ENCODE results near the gene PPP1R3A. TPM values are rescaled to one million over a fixed set of nuclear protein-coding genes. Genes with fewer than 3 reads are reported as not detected.

The PPP1R3A gene
- total and polyA plus RNA-seq, 2 donors (not counting 1 experiment from before 2014, with no cell fraction given), result not detected

GRCh38 chr7:113907617-113908016 is 11.2 kb downstream of the PPP1R3A start:
- Histone ChIP-seq H2AFZ (ENCODE audit: insufficient read depth, low read depth, low read length, poor library complexity, severe bottlenecking) (no peak overlapping the region), H3K27me3 (replicated peaks in 1 of 4; ENCODE audit: control extremely low read depth in 1 of 4, control insufficient read depth in 3 of 4, insufficient read depth in 4 of 4, low read length in 3 of 4) (no peaks in the 10 kb centered on the region), H4K20me1 (ENCODE audit: control insufficient read depth, insufficient read depth, low read length, poor library complexity, severe bottlenecking) (no peaks in the 10 kb centered on the region), H3K4me1 (ENCODE audit: control insufficient read depth in 2 of 2, insufficient read depth in 2 of 2, low read length in 2 of 2) (no peaks in the 10 kb centered on the region), H3K79me2 (ENCODE audit: control insufficient read depth, insufficient read depth, low read length) (no peaks in the 10 kb centered on the region), H3K27ac (ENCODE audit: low read length in 2 of 2) (no peak overlapping the region), H3K9ac (ENCODE audit: low read length) (no peak overlapping the region), H3K4me2 (replicated peaks; ENCODE audit: low read depth, low read length, poor library complexity, severe bottlenecking) (no peak overlapping the region), H3K4me3 (ENCODE audit: control extremely low read depth in 1 of 5, extremely low read depth in 1 of 5, insufficient read depth in 1 of 5, low read depth in 2 of 5, low read length in 4 of 5) (no peak overlapping the region), H3K36me3 (replicated peaks in 1 of 2; ENCODE audit: control extremely low read depth in 1 of 2, control insufficient read depth in 1 of 2, extremely low read depth in 1 of 2, insufficient read depth in 2 of 2, low read length in 1 of 2) (no peaks in the 10 kb centered on the region), H3K9me3 (ENCODE audit: control extremely low read depth in 1 of 3, control insufficient read depth in 2 of 3, insufficient read depth in 1 of 3, low read length in 2 of 3) (no peaks in the 10 kb centered on the region)
- no peak for DNase-seq
- WGBS (ENCODE audit: insufficient coverage), result no CpG with 5 or more reads among the region's 3 CpGs
- ATAC-seq (ENCODE audit: low read depth), result no peak
- intact Hi-C loops (cut with micrococcal nuclease), result no loop called here
- Mint-ChIP-seq H3K4me3 (no peak overlapping the region), H3K9me3 (ENCODE audit: insufficient read depth) (no peaks in the 10 kb centered on the region), H3K27me3 (no peaks in the 10 kb centered on the region), H3K27ac (no peak overlapping the region), H3K4me1 (no peaks in the 10 kb centered on the region)
- TF ChIP-seq CTCF (IDR thresholded peaks at IDR 0.05), result no peak
- no peak for TF ChIP-seq EZH2 (IDR thresholded peaks at IDR 0.05; ENCODE audit: borderline replicate concordance, insufficient read depth, low read depth, low read length, poor library complexity, severe bottlenecking)
- ChIA-PET POLR2A (no interaction called here), CTCF (no interaction called here)

- Histone ChIP-seq H3K9ac (ENCODE audit: low read length) (no peak overlapping the region), H3K36me3 (replicated peaks in 1 of 2; ENCODE audit: control extremely low read depth in 1 of 2, control insufficient read depth in 1 of 2, extremely low read depth in 1 of 2, insufficient read depth in 2 of 2, low read length in 1 of 2) (no peaks in the 10 kb centered on the region), H3K27ac (ENCODE audit: low read length in 2 of 2) (no peak overlapping the region), H3K4me3 (ENCODE audit: control extremely low read depth in 1 of 5, extremely low read depth in 1 of 5, insufficient read depth in 1 of 5, low read depth in 2 of 5, low read length in 4 of 5) (no peak overlapping the region), H3K4me1 (ENCODE audit: control insufficient read depth in 2 of 2, insufficient read depth in 2 of 2, low read length in 2 of 2) (no peaks in the 10 kb centered on the region), H3K4me2 (replicated peaks; ENCODE audit: low read depth, low read length, poor library complexity, severe bottlenecking) (no peak overlapping the region), H3K27me3 (replicated peaks in 1 of 4; ENCODE audit: control extremely low read depth in 1 of 4, control insufficient read depth in 3 of 4, insufficient read depth in 4 of 4, low read length in 3 of 4) (no peaks in the 10 kb centered on the region), H3K79me2 (ENCODE audit: control insufficient read depth, insufficient read depth, low read length) (no peaks in the 10 kb centered on the region), H2AFZ (ENCODE audit: insufficient read depth, low read depth, low read length, poor library complexity, severe bottlenecking) (no peak overlapping the region), H3K9me3 (ENCODE audit: control extremely low read depth in 1 of 3, control insufficient read depth in 2 of 3, insufficient read depth in 1 of 3, low read length in 2 of 3) (no peaks in the 10 kb centered on the region), H4K20me1 (ENCODE audit: control insufficient read depth, insufficient read depth, low read length, poor library complexity, severe bottlenecking) (no peaks in the 10 kb centered on the region)
- DNase-seq (no peak), ATAC-seq (ENCODE audit: low read depth) (no peak)
- Mint-ChIP-seq H3K4me3 (no peak overlapping the region), H3K27ac (no peak overlapping the region), H3K27me3 (no peaks in the 10 kb centered on the region), H3K4me1 (no peaks in the 10 kb centered on the region), H3K9me3 (ENCODE audit: insufficient read depth) (no peaks in the 10 kb centered on the region)
- intact Hi-C loops (cut with micrococcal nuclease), result no loop called here
- POLR2A ChIA-PET, result no interaction called here
- no peak for TF ChIP-seq EZH2 (IDR thresholded peaks at IDR 0.05; ENCODE audit: borderline replicate concordance, insufficient read depth, low read depth, low read length, poor library complexity, severe bottlenecking)
- TF ChIP-seq CTCF (IDR thresholded peaks at IDR 0.05), result no peak
- CTCF ChIA-PET, result no interaction called here
- WGBS (ENCODE audit: insufficient coverage), result no CpG with 5 or more reads among the region's 1 CpG
These were observed 14.3 kb downstream of the PPP1R3A start for GRCh38 chr7:113904521-113904920.

Measured in B cell (primary cell).